Activated T-cell treated with anti-CD3 and anti-CD28 coated beads, Interleukin-2, amount 50 U/mL, for 4 hours (primary cell): ENCODE data around the gene EEA1. TPM values are rescaled to one million over a fixed set of nuclear protein-coding genes. Genes with fewer than 3 reads are reported as not detected.
A peak's percentile ranks its signal among the peaks of the same experiment; 100 is the strongest.

Experiments
- ATAC-seq, 2 donors: fragments of 200-7000 bp; cut with Tn5 transposase; one replicate each; pipeline ENCODE4 v1.10.0; 2021
- DNase-seq: peaks from one replicate; pipeline ENCODE4 v3.0.0-alpha.2; 2020
- H3K27me3 Mint-ChIP-seq: one replicate; pipeline ENCODE4 v1.8.0; 2021; ENCODE audit warnings: low read depth, mixed read lengths
- H3K36me3 Mint-ChIP-seq: one replicate; pipeline ENCODE4 v1.8.0; 2022; ENCODE audit warnings: mixed read lengths; ENCODE audit not compliant: insufficient read depth
- H3K4me1 Mint-ChIP-seq: one replicate; pipeline ENCODE4 v1.8.0; 2021; ENCODE audit warnings: low read depth, mixed read lengths
- H3K4me3 Mint-ChIP-seq: one replicate; pipeline ENCODE4 v1.8.0; 2021; ENCODE audit warnings: mild to moderate bottlenecking, moderate library complexity, mixed read lengths
- H3K9me3 Mint-ChIP-seq: one replicate; pipeline ENCODE4 v1.8.0; 2021; ENCODE audit warnings: mixed read lengths
- total RNA-seq, 3 donors: library from RNA; stranded (reverse); gene quantifications; one replicate each; pipeline ENCODE4 v1.2.1, GENCODE V29; 2021

The EEA1 gene
- total RNA-seq, 3 donors from 2014 or later: 20.1 to 25.7 (median 23.6) TPM

- Mint-ChIP-seq H3K27me3 (no peaks in the 10 kb centered on the region), H3K36me3 (peaks cover 8% of the 10 kb centered on the region), H3K4me3 (no peak overlapping the region), H3K9me3 (no peaks in the 10 kb centered on the region), H3K4me1 (peaks cover 2% of the 10 kb centered on the region)
- DNase-seq (no peak), ATAC-seq (peak; percentile 94 to 98)
Observed at GRCh38 chr12:92784797-92785562, 144.1 kb downstream of the EEA1 start.

- Mint-ChIP-seq H3K9me3 (no peaks in the 10 kb centered on the region), H3K27me3 (no peaks in the 10 kb centered on the region), H3K36me3 (peaks cover 8% of the 10 kb centered on the region), H3K4me3 (no peak overlapping the region), H3K4me1 (no peaks in the 10 kb centered on the region)
- ATAC-seq (no peak), DNase-seq (no peak)
Observed at GRCh38 chr12:92784356-92784755, 144.7 kb downstream of the EEA1 start.

GRCh38 chr12:92779902-92780301 is 149.2 kb downstream of the EEA1 start:
- DNase-seq (no peak), ATAC-seq (no peak)
- Mint-ChIP-seq H3K36me3 (peaks cover 25% of the 10 kb centered on the region), H3K4me1 (no peaks in the 10 kb centered on the region), H3K9me3 (no peaks in the 10 kb centered on the region), H3K27me3 (no peaks in the 10 kb centered on the region), H3K4me3 (no peak overlapping the region)

- H3K36me3 Mint-ChIP-seq: peaks cover 26% of the 10 kb centered on the region
- DNase-seq (no peak), ATAC-seq (no peak)
- H3K4me3 Mint-ChIP-seq: no peak overlapping the region
- H3K27me3 Mint-ChIP-seq: no peaks in the 10 kb centered on the region
- no peaks in the 10 kb centered on the region for H3K4me1 Mint-ChIP-seq
- H3K9me3 Mint-ChIP-seq: no peaks in the 10 kb centered on the region
Observed at GRCh38 chr12:92778525-92778924, 150.6 kb downstream of the EEA1 start.

GRCh38 chr12:92775416-92775815 is 153.7 kb downstream of the EEA1 start:
- no peak for ATAC-seq
- Mint-ChIP-seq H3K27me3 (no peaks in the 10 kb centered on the region), H3K9me3 (no peaks in the 10 kb centered on the region), H3K36me3 (peaks cover 29% of the 10 kb centered on the region), H3K4me1 (peaks cover 2% of the 10 kb centered on the region), H3K4me3 (no peak overlapping the region)
- DNase-seq: no peak

GRCh38 chr12:92771001-92771400 is 158.1 kb downstream of the EEA1 start:
- H3K4me1 Mint-ChIP-seq: peaks cover 13% of the 10 kb centered on the region
- H3K27me3 Mint-ChIP-seq: no peaks in the 10 kb centered on the region
- H3K36me3 Mint-ChIP-seq: peaks cover 12% of the 10 kb centered on the region
- no peak overlapping the region for H3K4me3 Mint-ChIP-seq
- ATAC-seq (no peak), DNase-seq (no peak)
- H3K9me3 Mint-ChIP-seq: no peaks in the 10 kb centered on the region

- peaks cover 13% of the 10 kb centered on the region for H3K4me1 Mint-ChIP-seq
Observed at GRCh38 chr12:92769124-92769901, 159.8 kb downstream of the EEA1 start.

GRCh38 chr12:92765871-92766270 is 163.2 kb downstream of the EEA1 start:
- DNase-seq (no peak), ATAC-seq (no peak)
- Mint-ChIP-seq H3K27me3 (peaks cover 4% of the 10 kb centered on the region), H3K9me3 (no peaks in the 10 kb centered on the region), H3K4me1 (peaks cover 11% of the 10 kb centered on the region), H3K36me3 (peaks cover 2% of the 10 kb centered on the region), H3K4me3 (no peak overlapping the region)

More at GRCh38 chr12:92769124-92769901, 159.8 kb downstream of the EEA1 start:
- H3K36me3 Mint-ChIP-seq: peaks cover 9% of the 10 kb centered on the region
- ATAC-seq (peak; percentile 48 to 57), DNase-seq (no peak)
- H3K4me3 Mint-ChIP-seq: no peak overlapping the region
- no peaks in the 10 kb centered on the region for H3K27me3 Mint-ChIP-seq
- no peaks in the 10 kb centered on the region for H3K9me3 Mint-ChIP-seq

- DNase-seq (no peak), ATAC-seq (no peak)
- H3K4me1 Mint-ChIP-seq: peaks cover 9% of the 10 kb centered on the region
- H3K27me3 Mint-ChIP-seq: peaks cover 4% of the 10 kb centered on the region
- no peaks in the 10 kb centered on the region for H3K36me3 Mint-ChIP-seq
- H3K4me3 Mint-ChIP-seq: no peak overlapping the region
- H3K9me3 Mint-ChIP-seq: no peaks in the 10 kb centered on the region
Observed at GRCh38 chr12:92764831-92765230, 164.3 kb downstream of the EEA1 start.

GRCh38 chr12:92762773-92763172 is 166.3 kb downstream of the EEA1 start:
- ATAC-seq (no peak), DNase-seq (no peak)
- H3K27me3 Mint-ChIP-seq: peaks cover 4% of the 10 kb centered on the region
- no peak overlapping the region for H3K4me3 Mint-ChIP-seq
- no peaks in the 10 kb centered on the region for H3K9me3 Mint-ChIP-seq
- H3K36me3 Mint-ChIP-seq: no peaks in the 10 kb centered on the region
- H3K4me1 Mint-ChIP-seq: no peaks in the 10 kb centered on the region

- peaks cover 2% of the 10 kb centered on the region for H3K4me1 Mint-ChIP-seq
- DNase-seq (no peak), ATAC-seq (no peak)
- peaks cover 7% of the 10 kb centered on the region for H3K27me3 Mint-ChIP-seq
- H3K4me3 Mint-ChIP-seq: no peak overlapping the region
- no peaks in the 10 kb centered on the region for H3K36me3 Mint-ChIP-seq
- H3K9me3 Mint-ChIP-seq: no peaks in the 10 kb centered on the region
Observed at GRCh38 chr12:92759634-92760268, 169.3 kb downstream of the EEA1 start.

- H3K27me3 Mint-ChIP-seq: peaks cover 3% of the 10 kb centered on the region
- DNase-seq: no peak
- ATAC-seq: no peak
- H3K4me3 Mint-ChIP-seq: no peak overlapping the region
- no peaks in the 10 kb centered on the region for H3K36me3 Mint-ChIP-seq
- H3K4me1 Mint-ChIP-seq: peaks cover 2% of the 10 kb centered on the region
- H3K9me3 Mint-ChIP-seq: no peaks in the 10 kb centered on the region
Observed at GRCh38 chr12:92757597-92758121, 171.4 kb downstream of the EEA1 start.

- DNase-seq (no peak), ATAC-seq (no peak)
- Mint-ChIP-seq H3K27me3 (peaks cover 3% of the 10 kb centered on the region), H3K4me3 (no peak overlapping the region), H3K36me3 (no peaks in the 10 kb centered on the region), H3K9me3 (no peaks in the 10 kb centered on the region), H3K4me1 (peaks cover 2% of the 10 kb centered on the region)
Observed at GRCh38 chr12:92756898-92757596, 172.0 kb downstream of the EEA1 start.
